Measurements from ENCODE around the gene DNLZ. TPM values are rescaled to one million over a fixed set of nuclear protein-coding genes. Genes with fewer than 3 reads are reported as not detected.

DNLZ gene
- total and polyA plus RNA-seq, 10 of the 15 experiments (the other 5 are each of a cell fraction or from before 2014, with no cell fraction given), result 0.66 to 29.7 (median 14.7) TPM; not detected in 1

DNA sequence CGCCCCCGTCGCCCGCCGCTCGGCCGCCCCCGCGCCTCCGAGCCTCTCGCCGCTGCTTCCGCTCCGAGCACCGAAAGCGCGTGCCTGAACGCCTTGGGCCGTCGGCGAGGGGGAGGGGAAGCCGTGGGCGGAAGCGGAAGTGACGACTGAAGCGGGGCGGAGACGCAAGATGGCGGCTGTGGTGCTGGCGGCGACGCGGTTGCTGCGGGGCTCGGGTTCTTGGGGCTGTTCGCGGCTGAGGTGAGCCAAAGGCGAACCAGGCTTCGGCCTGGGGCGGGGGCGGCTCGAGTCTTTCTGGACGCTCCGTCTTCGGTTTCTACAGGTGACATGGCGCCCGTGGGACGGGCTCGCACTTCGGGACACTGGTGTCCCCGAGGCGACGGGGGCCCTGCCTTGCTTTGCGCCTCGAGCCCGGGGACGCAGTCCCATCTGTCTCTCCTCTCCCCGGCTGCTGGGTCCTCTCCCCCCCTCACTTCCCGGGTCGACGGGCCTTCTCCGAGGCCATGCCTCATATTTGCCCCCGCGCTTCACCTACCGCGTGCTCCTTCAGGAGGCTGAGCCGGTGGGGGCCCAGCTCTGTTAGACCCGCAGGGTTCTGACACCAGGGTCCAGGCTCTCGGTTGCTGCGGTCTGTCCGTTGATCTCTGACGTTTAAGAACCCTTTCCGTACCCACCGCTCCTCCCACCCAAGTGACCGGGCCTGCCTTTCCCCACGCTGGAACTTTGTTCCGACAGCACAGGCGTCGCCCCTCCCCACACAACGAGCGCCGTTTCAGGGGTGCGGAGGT is 47.1 kb upstream of the DNLZ start, which contains the start of the genes ENTR1 and PMPCA (continued):
- TF ChIP-seq, protein P1, sequence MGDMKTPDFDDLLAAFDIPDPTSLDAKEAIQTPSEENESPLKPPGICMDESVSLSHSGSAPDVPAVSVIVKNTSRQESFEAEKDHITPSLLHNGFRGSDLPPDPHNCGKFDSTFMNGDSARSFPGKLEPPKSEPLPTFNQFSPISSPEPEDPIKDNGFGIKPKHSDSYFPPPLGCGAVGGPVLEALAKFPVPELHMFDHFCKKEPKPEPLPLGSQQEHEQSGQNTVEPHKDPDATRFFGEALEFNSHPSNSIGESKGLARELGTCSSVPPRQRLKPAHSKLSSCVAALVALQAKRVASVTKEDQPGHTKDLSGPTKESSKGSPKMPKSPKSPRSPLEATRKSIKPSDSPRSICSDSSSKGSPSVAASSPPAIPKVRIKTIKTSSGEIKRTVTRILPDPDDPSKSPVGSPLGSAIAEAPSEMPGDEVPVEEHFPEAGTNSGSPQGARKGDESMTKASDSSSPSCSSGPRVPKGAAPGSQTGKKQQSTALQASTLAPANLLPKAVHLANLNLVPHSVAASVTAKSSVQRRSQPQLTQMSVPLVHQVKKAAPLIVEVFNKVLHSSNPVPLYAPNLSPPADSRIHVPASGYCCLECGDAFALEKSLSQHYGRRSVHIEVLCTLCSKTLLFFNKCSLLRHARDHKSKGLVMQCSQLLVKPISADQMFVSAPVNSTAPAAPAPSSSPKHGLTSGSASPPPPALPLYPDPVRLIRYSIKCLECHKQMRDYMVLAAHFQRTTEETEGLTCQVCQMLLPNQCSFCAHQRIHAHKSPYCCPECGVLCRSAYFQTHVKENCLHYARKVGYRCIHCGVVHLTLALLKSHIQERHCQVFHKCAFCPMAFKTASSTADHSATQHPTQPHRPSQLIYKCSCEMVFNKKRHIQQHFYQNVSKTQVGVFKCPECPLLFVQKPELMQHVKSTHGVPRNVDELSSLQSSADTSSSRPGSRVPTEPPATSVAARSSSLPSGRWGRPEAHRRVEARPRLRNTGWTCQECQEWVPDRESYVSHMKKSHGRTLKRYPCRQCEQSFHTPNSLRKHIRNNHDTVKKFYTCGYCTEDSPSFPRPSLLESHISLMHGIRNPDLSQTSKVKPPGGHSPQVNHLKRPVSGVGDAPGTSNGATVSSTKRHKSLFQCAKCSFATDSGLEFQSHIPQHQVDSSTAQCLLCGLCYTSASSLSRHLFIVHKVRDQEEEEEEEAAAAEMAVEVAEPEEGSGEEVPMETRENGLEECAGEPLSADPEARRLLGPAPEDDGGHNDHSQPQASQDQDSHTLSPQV (IDR thresholded peaks at IDR 0.05), result no peak
- TF ChIP-seq ZNF207 (IDR thresholded peaks at IDR 0.05; ENCODE audit: borderline replicate concordance) (no peak), MYB (IDR thresholded peaks at IDR 0.05; ENCODE audit: borderline replicate concordance, low read depth, low read length) (no peak), TAF1 (IDR thresholded peaks at IDR 0.05; ENCODE audit: borderline replicate concordance, low read depth, low read length) (peak; percentile 99), KAT2A (conservative IDR thresholded peaks at IDR 0.05; ENCODE audit: control insufficient read depth, low read depth, low read length) (no peak), TCF7 (IDR thresholded peaks at IDR 0.05; ENCODE audit: borderline replicate concordance) (no peak), RFX5 (IDR thresholded peaks at IDR 0.05; ENCODE audit: low read depth, low read length) (0 out of 2 replicates have a peak, but pooled peaks have one; percentile 19), BCL11A (IDR thresholded peaks at IDR 0.05; ENCODE audit: low read depth, low read length) (0 out of 2 replicates have a peak, but pooled peaks have one; percentile 9), CEBPB (IDR thresholded peaks at IDR 0.05; ENCODE audit: borderline replicate concordance in 1 of 2, low read depth in 2 of 2, low read length in 2 of 2) (no peak)

All from GM12878 (cell line).